ENCODE results near the gene PCARE. TPM values are rescaled to one million over a fixed set of nuclear protein-coding genes. Genes with fewer than 3 reads are reported as not detected.

Gene PCARE
- total RNA-seq, 2 donors from 2014 or later: not detected

DNA sequence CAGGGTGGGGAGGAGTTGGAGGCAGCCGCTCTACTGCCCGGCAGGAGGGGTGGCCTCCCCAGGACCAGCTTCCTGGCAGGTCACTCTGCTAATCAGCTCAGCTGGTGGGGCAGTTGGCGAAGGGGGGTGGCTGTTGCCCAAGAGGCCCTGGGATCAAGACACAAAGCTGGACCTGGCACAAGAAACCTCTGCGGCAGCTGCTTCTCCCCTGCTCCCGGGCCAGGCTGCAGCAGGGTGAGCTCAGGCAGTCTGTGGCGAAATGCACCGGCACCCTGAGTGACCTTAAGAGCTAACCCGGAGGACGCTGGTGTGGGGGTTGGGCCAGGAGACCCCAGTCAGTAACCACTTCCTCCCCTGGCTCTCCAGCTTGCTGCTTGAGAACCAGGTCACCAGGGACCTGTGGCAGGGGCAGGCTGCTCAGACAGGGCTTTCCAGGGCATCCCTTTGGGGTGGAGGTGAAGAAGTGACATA, 62.1 kb downstream of the PCARE start:
- 71% methylated on average over 9 of the region's 9 CpGs for WGBS
- intact Hi-C loops (cut with DNase I): loop anchor here (5.0 to 10.0 kb wide), 3 partner anchors 50 to 103 kb away; partner anchors contain the start of gene CLIP4
- DNase-seq (ENCODE audit: low spot score): no peak

More for the DNA sequence above, 62.1 kb downstream of the PCARE start:
- H3K4me3 ChIP-seq: no peak overlapping the region
- H3K27ac ChIP-seq: peak overlapping the region in 1 of 2 donors; percentile 39
- no peaks in the 10 kb centered on the region for H3K36me3 ChIP-seq
- no peaks in the 10 kb centered on the region for H3K9me3 ChIP-seq
- H3K4me1 ChIP-seq (replicated peaks): no peaks in the 10 kb centered on the region
- no peaks in the 10 kb centered on the region for H3K27me3 ChIP-seq (replicated peaks; ENCODE audit: insufficient read depth)
- TF ChIP-seq, protein P1, sequence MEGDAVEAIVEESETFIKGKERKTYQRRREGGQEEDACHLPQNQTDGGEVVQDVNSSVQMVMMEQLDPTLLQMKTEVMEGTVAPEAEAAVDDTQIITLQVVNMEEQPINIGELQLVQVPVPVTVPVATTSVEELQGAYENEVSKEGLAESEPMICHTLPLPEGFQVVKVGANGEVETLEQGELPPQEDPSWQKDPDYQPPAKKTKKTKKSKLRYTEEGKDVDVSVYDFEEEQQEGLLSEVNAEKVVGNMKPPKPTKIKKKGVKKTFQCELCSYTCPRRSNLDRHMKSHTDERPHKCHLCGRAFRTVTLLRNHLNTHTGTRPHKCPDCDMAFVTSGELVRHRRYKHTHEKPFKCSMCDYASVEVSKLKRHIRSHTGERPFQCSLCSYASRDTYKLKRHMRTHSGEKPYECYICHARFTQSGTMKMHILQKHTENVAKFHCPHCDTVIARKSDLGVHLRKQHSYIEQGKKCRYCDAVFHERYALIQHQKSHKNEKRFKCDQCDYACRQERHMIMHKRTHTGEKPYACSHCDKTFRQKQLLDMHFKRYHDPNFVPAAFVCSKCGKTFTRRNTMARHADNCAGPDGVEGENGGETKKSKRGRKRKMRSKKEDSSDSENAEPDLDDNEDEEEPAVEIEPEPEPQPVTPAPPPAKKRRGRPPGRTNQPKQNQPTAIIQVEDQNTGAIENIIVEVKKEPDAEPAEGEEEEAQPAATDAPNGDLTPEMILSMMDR (IDR thresholded peaks at IDR 0.05): no peak
- no peak for TF ChIP-seq POLR2A (IDR thresholded peaks at IDR 0.05)
- TF ChIP-seq POLR2AphosphoS5 (IDR thresholded peaks at IDR 0.05): no peak

Other genes starting within 250 kb of the PCARE start
- 10 to 100 TPM; 19.6 to 26.4 TPM for gene TRMT61B, start 204.2 kb downstream of the PCARE start, total RNA-seq
- 10 to 100 TPM; 30.6 to 36.9 TPM for gene WDR43, start 179.9 kb downstream of the PCARE start, total RNA-seq
- gene TOGARAM2, start 93.2 kb downstream of the PCARE start, total RNA-seq: under 1 TPM; 0.36 to 0.62 TPM
- gene CLIP4, start 40.9 kb upstream of the PCARE start, total RNA-seq: 10 to 100 TPM; 26.1 to 30.3 TPM

Data from prostate gland (tissue), 2 donors.